Choroid plexus epithelial cell (primary cell): Measurements from ENCODE around the gene ALDH9A1.
A peak's percentile ranks its signal among the peaks of the same experiment; 100 is the strongest.
"Not testable (repeated sequence)": the region's sequence is repeated elsewhere in the genome, so short reads cannot be mapped to it uniquely, and the experiment has no call there.

Source experiments
- DNase-seq: peaks from one replicate; pipeline ENCODE4 v3.0.0-alpha.2; 2010; ENCODE audit warnings: low read depth
- H3K4me3 ChIP-seq: 2 replicates; pipeline ENCODE4 v1.5.1; 2011; ENCODE audit warnings: low read depth, mild to moderate bottlenecking, control low read depth, low read length, moderate library complexity
- TF ChIP-seq, protein P1 (sequence below): conservative IDR thresholded peaks from 2 replicates; pipeline ENCODE4 v1.5.1; 2011; ENCODE audit warnings: low read depth, mild to moderate bottlenecking, control low read depth, inconsistent platforms, low read length, moderate library complexity

The ALDH9A1 gene

DNA sequence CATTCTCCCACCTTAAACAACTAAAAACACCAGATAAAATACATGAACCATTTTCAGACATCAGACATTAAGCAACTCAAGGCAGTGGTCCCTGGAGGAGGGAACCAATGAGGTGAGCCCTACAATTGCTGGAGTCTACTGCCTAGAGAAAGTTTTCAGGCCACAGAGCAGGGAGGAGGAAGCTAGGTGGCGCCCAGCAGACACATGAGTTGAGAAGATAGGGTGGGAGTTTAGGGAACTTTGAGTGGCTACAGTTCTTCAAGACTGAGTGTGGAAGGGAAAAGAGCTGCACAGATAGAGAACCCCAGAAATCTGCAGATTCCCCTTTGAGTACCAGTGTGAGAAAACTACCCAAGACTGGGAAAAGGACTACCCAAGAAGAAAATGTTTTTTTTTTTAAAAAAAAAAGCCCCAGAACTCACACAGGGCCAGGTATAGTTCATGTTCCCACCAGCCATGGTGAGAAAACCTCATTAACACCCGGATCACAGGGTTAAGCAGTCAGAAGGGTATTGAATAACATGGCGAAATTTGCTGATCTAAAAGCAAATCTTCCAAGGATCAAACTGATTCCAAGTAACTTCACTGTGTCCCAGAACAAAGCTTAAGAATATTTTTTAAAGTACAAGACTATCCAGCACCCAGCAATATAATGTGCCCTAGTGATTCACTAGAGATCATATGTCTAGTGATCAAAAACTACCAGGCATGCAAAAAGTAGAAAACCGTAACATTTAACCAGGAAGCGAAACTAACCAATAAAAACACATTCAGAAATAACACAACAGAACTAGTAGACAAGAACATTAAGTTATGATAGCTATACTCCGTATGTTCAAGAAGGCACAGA lies 12.0 kb downstream of the ALDH9A1 start:
- no peak overlapping the region for H3K4me3 ChIP-seq
- TF ChIP-seq, protein P1, sequence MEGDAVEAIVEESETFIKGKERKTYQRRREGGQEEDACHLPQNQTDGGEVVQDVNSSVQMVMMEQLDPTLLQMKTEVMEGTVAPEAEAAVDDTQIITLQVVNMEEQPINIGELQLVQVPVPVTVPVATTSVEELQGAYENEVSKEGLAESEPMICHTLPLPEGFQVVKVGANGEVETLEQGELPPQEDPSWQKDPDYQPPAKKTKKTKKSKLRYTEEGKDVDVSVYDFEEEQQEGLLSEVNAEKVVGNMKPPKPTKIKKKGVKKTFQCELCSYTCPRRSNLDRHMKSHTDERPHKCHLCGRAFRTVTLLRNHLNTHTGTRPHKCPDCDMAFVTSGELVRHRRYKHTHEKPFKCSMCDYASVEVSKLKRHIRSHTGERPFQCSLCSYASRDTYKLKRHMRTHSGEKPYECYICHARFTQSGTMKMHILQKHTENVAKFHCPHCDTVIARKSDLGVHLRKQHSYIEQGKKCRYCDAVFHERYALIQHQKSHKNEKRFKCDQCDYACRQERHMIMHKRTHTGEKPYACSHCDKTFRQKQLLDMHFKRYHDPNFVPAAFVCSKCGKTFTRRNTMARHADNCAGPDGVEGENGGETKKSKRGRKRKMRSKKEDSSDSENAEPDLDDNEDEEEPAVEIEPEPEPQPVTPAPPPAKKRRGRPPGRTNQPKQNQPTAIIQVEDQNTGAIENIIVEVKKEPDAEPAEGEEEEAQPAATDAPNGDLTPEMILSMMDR, result peak; percentile 42
- DNase-seq, result no peak

GRCh38 chr1:165683848-165684485 lies 14.4 kb downstream of the ALDH9A1 start:
- DNase-seq, result peak; percentile 26
- H3K4me3 ChIP-seq, result no peak overlapping the region
- TF ChIP-seq, protein P1, result no peak

GRCh38 chr1:165680773-165681172 lies 17.6 kb downstream of the ALDH9A1 start:
- H3K4me3 ChIP-seq, DNase-seq: not testable (repeated sequence)

- DNase-seq, result no peak
- TF ChIP-seq, protein P1, result no peak
- H3K4me3 ChIP-seq, result no peak overlapping the region
Observed at GRCh38 chr1:165680303-165680702, 18.1 kb downstream of the ALDH9A1 start.

DNA sequence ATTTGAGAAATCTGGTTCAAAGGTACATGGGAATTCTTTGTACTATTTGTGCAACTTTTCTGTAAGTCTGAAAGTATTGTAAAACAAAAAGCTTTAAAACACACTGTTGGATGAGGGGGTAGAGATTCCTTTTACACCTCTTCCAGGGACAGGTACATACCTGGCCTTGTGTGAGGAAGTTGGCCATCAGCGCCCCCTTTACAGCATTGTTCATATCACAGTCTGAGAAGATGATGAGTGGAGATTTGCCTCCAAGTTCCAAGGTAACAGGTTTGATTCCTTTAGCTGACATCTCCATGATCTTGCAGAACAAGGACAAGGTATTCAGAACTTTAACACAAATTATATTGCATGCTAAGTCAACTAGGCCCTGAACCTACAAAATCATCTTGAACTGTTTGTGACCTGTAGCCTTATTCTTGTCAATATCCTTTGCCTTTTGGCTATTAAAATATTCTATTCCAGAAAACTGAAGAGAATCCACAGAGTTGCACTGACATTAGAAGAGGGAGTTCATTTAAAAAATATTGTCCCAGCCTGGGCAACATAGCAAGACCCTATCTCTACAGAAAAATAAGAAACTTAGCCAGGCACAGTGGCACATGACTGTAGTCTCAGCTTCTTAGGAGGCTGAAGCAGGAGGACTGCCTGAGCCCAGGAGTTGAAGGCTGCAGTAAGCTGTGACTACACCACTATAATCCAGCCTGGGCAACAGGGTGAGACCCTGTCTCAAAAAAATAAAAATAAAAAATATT lies 18.9 kb downstream of the ALDH9A1 start:
- no peak for DNase-seq
- TF ChIP-seq, protein P1, result no peak
- no peak overlapping the region for H3K4me3 ChIP-seq

- TF ChIP-seq, protein P1, result no peak
- no peak for DNase-seq
- H3K4me3 ChIP-seq, result no peak overlapping the region
Observed at GRCh38 chr1:165678509-165678908, 19.9 kb downstream of the ALDH9A1 start.

DNA sequence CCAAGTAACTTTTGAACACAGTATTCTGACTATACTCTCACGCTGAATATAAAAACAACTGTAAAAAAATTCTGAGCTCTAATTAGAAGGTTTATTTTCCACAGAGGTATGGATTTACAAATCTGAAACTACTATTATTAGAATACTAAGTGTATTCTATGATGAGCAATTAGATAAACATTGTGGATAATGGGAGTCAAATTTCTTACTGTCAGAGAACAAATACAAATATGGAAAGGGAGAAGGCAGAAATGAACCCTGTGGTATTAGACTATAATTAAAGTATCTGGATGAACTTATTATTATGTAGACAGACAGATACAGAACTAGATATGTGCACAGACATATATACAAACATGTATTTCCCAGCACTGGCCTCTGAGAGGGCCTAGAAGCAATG lies 22.6 kb downstream of the ALDH9A1 start:
- TF ChIP-seq, protein P1, result no peak
- DNase-seq, result no peak

More for the DNA sequence above, 22.6 kb downstream of the ALDH9A1 start:
- H3K4me3 ChIP-seq, result no peak overlapping the region
